BLaER1 (cell line): ENCODE measurements around the gene ETNK2.

Source experiments
- H3K27ac ChIP-seq: shearing (Covaris generic); formaldehyde crosslinking; 2 replicates; pipeline ENCODE4 v1.8.1; 2022
- H3K27me3 ChIP-seq: shearing (Covaris generic); formaldehyde crosslinking; 2 replicates; pipeline ENCODE4 v1.8.1; 2022
- H3K36me3 ChIP-seq: shearing (Covaris generic); formaldehyde crosslinking; 2 replicates; pipeline ENCODE4 v1.8.1; 2022
- H3K4me1 ChIP-seq: shearing (Covaris generic); formaldehyde crosslinking; 2 replicates; pipeline ENCODE4 v1.8.1; 2022
- H3K4me2 ChIP-seq: shearing (Covaris generic); formaldehyde crosslinking; 2 replicates; pipeline ENCODE4 v1.8.1; 2022
- H3K4me3 ChIP-seq: shearing (Covaris generic); formaldehyde crosslinking; 2 replicates; pipeline ENCODE4 v1.8.1; 2022
- H3K9ac ChIP-seq: shearing (Covaris generic); formaldehyde crosslinking; 2 replicates; pipeline ENCODE4 v1.8.1; 2022
- H3K9me3 ChIP-seq: shearing (Covaris generic); formaldehyde crosslinking; 2 replicates; pipeline ENCODE4 v1.8.1; 2022
- H4K20me1 ChIP-seq: shearing (Covaris generic); formaldehyde crosslinking; 2 replicates; pipeline ENCODE4 v1.8.1; 2022
- Cebpa-rat ChIP-seq: shearing (Covaris generic); IDR thresholded peaks from 2 replicates; pipeline ENCODE4 v1.8.1; 2022

Gene ETNK2

DNA sequence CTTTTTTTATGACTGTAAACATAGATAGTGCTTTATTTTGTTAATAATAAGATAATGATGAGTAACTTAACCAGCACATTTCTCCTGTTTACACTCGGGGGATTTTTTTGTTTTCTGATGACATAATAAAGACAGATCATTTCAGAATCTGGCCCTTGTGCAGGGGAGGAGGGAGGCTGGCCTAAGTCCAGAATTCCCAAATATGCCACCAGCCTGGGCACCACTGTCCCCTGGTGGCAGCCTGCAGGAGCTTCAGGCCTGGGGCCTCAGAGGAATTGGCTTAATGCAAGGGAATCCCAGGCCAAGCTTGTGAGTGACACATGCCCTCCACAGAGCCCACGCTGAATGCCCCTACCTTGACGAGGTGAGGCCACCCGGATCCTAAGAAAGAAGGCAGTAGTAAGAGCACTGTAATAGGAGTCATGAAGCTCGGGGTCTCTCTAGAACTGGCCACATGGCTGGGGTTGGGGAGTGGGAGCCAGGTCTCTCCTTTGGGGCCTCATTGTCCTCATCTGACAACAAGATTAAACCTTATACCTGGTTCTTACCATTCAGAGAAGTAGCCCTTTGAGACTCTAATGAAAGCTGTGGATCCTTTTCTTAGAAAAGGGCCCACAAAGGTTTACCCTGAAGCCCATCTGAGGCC lies 24.1 kb downstream of the ETNK2 start:
- H3K27me3 ChIP-seq: no peaks in the 10 kb centered on the region
- no peaks in the 10 kb centered on the region for H3K9me3 ChIP-seq
- H3K4me1 ChIP-seq: peaks cover 31% of the 10 kb centered on the region
- no peak for TF ChIP-seq Cebpa-rat
- no peak overlapping the region for H3K4me2 ChIP-seq
- no peak overlapping the region for H3K9ac ChIP-seq
- H3K4me3 ChIP-seq: no peak overlapping the region
- no peaks in the 10 kb centered on the region for H3K36me3 ChIP-seq
- H3K27ac ChIP-seq: no peak overlapping the region
- H4K20me1 ChIP-seq: no peaks in the 10 kb centered on the region

DNA sequence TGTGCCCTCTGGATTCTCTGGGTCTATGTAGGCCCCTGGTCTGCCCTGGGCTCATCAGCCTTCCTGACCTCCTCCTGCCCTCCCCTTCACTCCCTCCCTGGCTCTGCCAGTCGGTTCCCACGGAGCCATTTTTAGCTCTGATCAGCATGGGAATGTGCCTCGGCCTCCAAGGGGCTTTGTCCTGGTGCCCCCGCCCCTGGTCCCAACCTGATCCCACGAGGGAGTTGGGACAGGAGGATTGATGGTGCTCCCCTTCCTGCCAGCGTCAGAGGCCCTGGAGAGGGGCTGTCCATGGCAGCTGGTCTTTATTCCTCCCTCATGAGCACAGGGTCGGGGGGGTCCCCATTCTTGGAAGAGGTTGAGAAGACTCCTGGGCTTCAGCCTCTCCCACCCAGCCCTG lies 24.9 kb downstream of the ETNK2 start:
- H3K9ac ChIP-seq: no peak overlapping the region
- no peaks in the 10 kb centered on the region for H3K9me3 ChIP-seq
- TF ChIP-seq Cebpa-rat: no peak
- H3K27ac ChIP-seq: no peak overlapping the region
- H3K4me2 ChIP-seq: no peak overlapping the region; the same call in 1 of the 2 replicates
- no peaks in the 10 kb centered on the region for H3K27me3 ChIP-seq
- H3K4me3 ChIP-seq: no peak overlapping the region
- H4K20me1 ChIP-seq: no peaks in the 10 kb centered on the region
- H3K4me1 ChIP-seq: peaks cover 31% of the 10 kb centered on the region
- no peaks in the 10 kb centered on the region for H3K36me3 ChIP-seq

DNA sequence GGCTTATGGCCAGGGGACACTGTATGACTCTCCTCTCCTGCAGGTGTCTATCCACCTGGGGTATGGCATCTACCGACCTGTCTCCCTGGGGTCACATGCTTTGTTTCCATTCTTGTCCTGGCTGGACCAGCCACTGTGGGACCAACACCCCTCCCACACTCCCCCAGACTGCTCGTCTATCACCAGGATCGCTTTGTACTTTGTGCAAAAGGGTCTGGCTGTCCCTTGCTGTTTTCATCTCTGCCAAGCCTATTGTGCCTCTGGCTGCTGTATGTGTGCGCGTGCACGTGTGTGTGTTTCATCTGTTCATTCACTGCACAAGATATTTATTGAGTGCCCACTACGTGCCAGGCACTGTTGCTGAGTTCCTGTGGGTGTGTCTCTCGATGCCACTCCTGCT lies 25.5 kb downstream of the ETNK2 start:
- Histone ChIP-seq H3K36me3 (no peaks in the 10 kb centered on the region), H4K20me1 (no peaks in the 10 kb centered on the region), H3K9me3 (no peaks in the 10 kb centered on the region), H3K4me1 (peaks cover 31% of the 10 kb centered on the region), H3K9ac (no peak overlapping the region), H3K4me3 (no peak overlapping the region), H3K27ac (no peak overlapping the region), H3K27me3 (no peaks in the 10 kb centered on the region), H3K4me2 (no peak overlapping the region)
- TF ChIP-seq Cebpa-rat: no peak

DNA sequence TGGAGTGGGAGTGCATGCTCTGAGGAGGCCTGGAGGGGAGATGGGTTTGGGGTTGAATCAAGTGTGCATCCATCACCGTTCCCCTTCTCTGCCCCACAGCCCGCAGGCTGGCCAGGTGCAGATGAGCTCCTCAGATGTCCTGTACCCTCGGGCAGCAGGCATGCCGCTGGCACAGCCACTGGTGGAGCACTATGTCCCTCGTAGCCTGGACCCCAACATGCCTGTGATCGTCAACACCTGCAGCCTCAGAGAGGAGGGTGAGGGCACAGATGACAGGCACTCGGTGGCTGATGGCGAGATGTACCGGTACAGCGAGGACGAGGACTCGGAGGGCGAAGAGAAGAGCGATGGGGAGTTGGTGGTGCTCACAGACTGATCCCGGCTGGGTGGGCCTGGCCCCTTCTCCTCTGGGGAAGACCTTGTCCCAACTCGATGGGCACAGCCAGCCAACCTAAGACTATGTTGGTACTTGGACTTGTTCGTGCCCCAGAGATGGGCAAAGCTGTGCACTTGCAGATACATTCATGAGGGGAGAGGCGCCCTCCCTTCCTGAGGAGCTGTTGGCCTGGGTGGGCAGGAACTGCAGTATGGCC lies 26.0 kb downstream of the ETNK2 start:
- no peak overlapping the region for H3K27ac ChIP-seq
- H3K27me3 ChIP-seq: no peaks in the 10 kb centered on the region
- no peak overlapping the region for H3K4me3 ChIP-seq
- H3K4me1 ChIP-seq: peaks cover 31% of the 10 kb centered on the region
- TF ChIP-seq Cebpa-rat: no peak
- no peaks in the 10 kb centered on the region for H4K20me1 ChIP-seq
- no peaks in the 10 kb centered on the region for H3K9me3 ChIP-seq
- H3K9ac ChIP-seq: no peak overlapping the region
- H3K36me3 ChIP-seq: no peaks in the 10 kb centered on the region
- no peak overlapping the region for H3K4me2 ChIP-seq

DNA sequence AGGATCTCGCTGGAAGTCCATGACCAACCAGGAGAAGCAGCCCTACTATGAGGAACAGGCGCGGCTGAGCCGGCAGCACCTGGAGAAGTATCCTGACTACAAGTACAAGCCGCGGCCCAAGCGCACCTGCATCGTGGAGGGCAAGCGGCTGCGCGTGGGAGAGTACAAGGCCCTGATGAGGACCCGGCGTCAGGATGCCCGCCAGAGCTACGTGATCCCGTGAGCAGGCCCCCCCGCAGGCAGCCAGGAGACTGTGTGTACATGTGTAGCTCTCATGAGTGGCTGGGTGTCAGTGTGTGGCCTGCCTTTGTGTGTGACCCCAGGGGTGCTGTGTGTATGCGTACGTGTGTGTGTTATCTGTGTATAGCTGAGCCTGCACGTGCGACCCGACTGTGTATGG lies 27.2 kb downstream of the ETNK2 start:
- H3K27me3 ChIP-seq: no peaks in the 10 kb centered on the region
- H3K4me1 ChIP-seq: peaks cover 31% of the 10 kb centered on the region
- no peak overlapping the region for H3K27ac ChIP-seq
- H4K20me1 ChIP-seq: no peaks in the 10 kb centered on the region
- H3K4me2 ChIP-seq: no peak overlapping the region
- no peaks in the 10 kb centered on the region for H3K36me3 ChIP-seq
- TF ChIP-seq Cebpa-rat: no peak
- H3K9ac ChIP-seq: no peak overlapping the region
- H3K9me3 ChIP-seq: no peaks in the 10 kb centered on the region
- no peak overlapping the region for H3K4me3 ChIP-seq

DNA sequence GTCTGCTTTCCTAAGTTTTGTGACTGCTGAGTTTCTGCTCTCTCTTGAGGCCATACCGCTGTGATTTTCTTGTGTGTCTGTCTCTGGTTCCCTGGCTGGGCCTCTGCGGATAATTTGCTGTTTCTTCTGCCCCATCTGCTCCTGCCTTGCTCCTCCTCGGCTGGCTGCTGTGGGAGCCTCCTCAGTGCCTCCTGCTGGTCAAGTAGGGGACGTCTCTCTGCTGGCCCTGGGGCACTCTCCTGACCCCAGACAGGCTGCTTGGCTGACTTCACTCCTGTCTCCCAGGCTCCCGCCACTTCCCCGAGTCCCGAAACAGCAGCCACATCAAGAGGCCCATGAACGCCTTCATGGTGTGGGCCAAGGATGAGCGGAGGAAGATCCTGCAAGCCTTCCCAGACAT lies 28.5 kb downstream of the ETNK2 start:
- H3K9me3 ChIP-seq: no peaks in the 10 kb centered on the region
- no peaks in the 10 kb centered on the region for H3K27me3 ChIP-seq
- no peak overlapping the region for H3K4me2 ChIP-seq
- TF ChIP-seq Cebpa-rat: no peak
- H3K4me1 ChIP-seq: peaks cover 26% of the 10 kb centered on the region
- no peak overlapping the region for H3K9ac ChIP-seq
- H3K27ac ChIP-seq: no peak overlapping the region
- H4K20me1 ChIP-seq: no peaks in the 10 kb centered on the region
- H3K36me3 ChIP-seq: no peaks in the 10 kb centered on the region
- no peak overlapping the region for H3K4me3 ChIP-seq

DNA sequence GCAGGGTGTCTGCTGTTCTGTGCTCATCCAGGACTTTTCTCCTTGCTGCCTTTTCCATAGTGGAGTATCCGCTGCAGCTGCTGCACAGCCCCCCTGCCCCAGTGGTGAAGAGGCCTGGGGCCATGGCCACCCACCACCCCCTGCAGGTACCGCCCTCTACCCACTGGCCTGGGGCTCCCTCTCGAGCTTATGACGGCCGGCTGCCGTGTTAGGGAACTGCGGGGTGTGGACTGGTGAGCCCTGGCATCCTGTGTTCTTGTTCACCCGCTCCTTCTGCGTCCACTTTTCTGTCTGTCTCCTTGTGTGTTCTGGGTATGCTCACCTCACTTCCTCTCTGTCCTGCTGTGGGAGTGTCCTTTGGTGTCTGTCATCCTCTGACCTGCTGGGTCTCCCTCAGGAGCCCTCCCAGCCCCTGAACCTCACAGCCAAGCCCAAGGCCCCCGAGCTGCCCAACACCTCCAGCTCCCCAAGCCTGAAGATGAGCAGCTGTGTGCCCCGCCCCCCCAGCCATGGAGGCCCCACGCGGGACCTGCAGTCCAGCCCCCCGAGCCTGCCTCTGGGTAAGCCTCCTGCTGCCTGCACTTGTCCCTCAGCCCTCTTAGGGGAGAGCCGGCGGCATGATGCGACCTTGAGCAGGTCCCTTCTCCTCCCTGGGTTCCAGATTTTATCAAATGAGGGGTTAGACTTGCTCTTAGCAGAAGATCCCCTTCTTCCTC lies 29.8 kb downstream of the ETNK2 start:
- H3K27ac ChIP-seq: no peak overlapping the region
- H3K4me2 ChIP-seq: no peak overlapping the region
- no peaks in the 10 kb centered on the region for H3K36me3 ChIP-seq
- no peak for TF ChIP-seq Cebpa-rat
- peaks cover 25% of the 10 kb centered on the region for H3K4me1 ChIP-seq
- no peak overlapping the region for H3K4me3 ChIP-seq
- no peaks in the 10 kb centered on the region for H4K20me1 ChIP-seq
- H3K27me3 ChIP-seq: no peaks in the 10 kb centered on the region
- no peaks in the 10 kb centered on the region for H3K9me3 ChIP-seq
- no peak overlapping the region for H3K9ac ChIP-seq

DNA sequence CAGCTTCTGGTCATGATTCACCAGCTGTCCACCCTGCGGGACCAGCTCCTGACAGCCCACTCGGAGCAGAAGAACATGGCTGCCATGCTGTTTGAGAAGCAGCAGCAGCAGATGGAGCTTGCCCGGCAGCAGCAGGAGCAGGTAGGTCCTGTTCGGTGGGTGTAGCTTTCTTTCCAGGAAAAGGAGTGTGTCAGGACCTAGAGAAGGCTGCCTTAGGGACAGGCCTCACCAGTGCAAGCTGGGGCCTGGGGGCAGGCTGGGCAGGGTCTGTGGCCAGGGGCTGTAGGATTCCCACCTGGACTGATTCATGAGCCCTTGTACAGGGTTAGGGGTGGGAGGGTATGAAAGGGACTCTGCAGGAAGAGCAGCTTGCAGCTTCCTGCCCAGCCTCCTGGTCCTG lies 35.3 kb downstream of the ETNK2 start:
- no peak overlapping the region for H3K27ac ChIP-seq
- H3K36me3 ChIP-seq: no peaks in the 10 kb centered on the region
- no peak overlapping the region for H3K4me3 ChIP-seq

DNA sequence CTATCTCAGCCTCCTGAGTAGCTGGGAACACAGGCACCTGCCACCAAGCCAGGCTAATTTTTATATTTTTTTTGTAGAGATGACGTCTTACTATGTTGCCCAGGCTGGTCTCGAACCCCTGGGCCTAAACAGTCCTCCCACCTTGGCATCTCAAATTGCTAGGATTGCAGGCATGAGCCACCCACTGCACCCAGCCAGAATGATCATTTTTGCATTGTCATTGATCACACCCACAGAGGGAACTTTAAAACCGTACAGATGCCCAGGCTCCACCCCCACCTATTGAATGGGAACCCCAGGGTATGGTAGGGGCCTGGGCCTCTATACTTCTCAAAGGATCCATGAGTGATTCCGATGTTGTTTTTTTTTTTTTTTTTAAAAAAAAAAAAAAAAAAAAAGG lies 36.7 kb downstream of the ETNK2 start:
- H3K9ac ChIP-seq: no peak overlapping the region; the same call in 1 of the 2 replicates
- 0 out of 2 replicates have a peak overlapping the region, but pooled peaks have one; percentile 12 for H3K4me3 ChIP-seq
- H4K20me1 ChIP-seq: no peaks in the 10 kb centered on the region
- no peaks in the 10 kb centered on the region for H3K9me3 ChIP-seq
- H3K36me3 ChIP-seq: no peaks in the 10 kb centered on the region
- H3K27ac ChIP-seq: no peak overlapping the region; the same call in 1 of the 2 replicates
- no peak for TF ChIP-seq Cebpa-rat
- H3K27me3 ChIP-seq: no peaks in the 10 kb centered on the region
- peaks cover 57% of the 10 kb centered on the region for H3K4me1 ChIP-seq
- H3K4me2 ChIP-seq: peak overlapping the region; percentile 84

More for the DNA sequence above, 35.3 kb downstream of the ETNK2 start:
- H3K9ac ChIP-seq: no peak overlapping the region
- no peaks in the 10 kb centered on the region for H3K9me3 ChIP-seq
- no peak for TF ChIP-seq Cebpa-rat
- peaks cover 50% of the 10 kb centered on the region for H3K4me1 ChIP-seq
- H3K27me3 ChIP-seq: no peaks in the 10 kb centered on the region
- no peaks in the 10 kb centered on the region for H4K20me1 ChIP-seq
- 0 out of 2 replicates have a peak overlapping the region, but pooled peaks have one; percentile 11 for H3K4me2 ChIP-seq

DNA sequence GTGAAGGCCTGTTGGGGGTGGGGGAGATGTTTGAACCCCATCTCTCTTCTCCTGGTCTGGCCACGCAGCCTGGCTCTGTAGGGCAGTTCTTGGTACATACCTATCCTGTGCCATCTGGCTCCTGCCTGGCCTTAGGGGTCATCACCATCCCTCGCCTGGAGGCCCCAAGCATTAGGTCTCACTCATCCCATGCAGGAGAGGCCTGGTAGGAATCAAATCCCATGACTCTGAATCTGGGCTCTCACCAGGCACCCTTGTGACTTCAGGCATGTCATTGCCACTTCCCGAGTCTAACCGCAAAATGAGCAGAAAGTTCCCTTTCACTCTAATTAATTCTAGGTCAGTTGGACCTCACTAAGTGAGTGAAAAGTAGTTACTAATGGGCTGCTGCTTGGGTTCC lies 37.2 kb downstream of the ETNK2 start:
- peak overlapping the region; percentile 84 for H3K4me2 ChIP-seq
- H3K27ac ChIP-seq: no peak overlapping the region; the same call in 1 of the 2 replicates
- no peak overlapping the region; the same call in 1 of the 2 replicates for H3K9ac ChIP-seq
- H4K20me1 ChIP-seq: no peaks in the 10 kb centered on the region
- no peaks in the 10 kb centered on the region for H3K9me3 ChIP-seq
- TF ChIP-seq Cebpa-rat: no peak
- H3K36me3 ChIP-seq: no peaks in the 10 kb centered on the region
- H3K4me3 ChIP-seq: 0 out of 2 replicates have a peak overlapping the region, but pooled peaks have one; percentile 12
- no peaks in the 10 kb centered on the region for H3K27me3 ChIP-seq
- H3K4me1 ChIP-seq: peaks cover 57% of the 10 kb centered on the region
